CD8-positive, alpha-beta memory T cell (primary cell): Measurements from ENCODE around the gene PDE3B. TPM values are rescaled to one million over a fixed set of nuclear protein-coding genes. Genes with fewer than 3 reads are reported as not detected.

Experiments
- CTCF ChIA-PET: fragments of 350-600 bp; sonication (Branson Sonifier 250); formaldehyde crosslinking; loops from one replicate; lab custom pipeline; 2021; ENCODE audit warnings: antibody characterized with exemption; lab: Charles Lee
- POLR2A ChIA-PET: fragments of 350-600 bp; sonication (Branson Sonifier 250); formaldehyde crosslinking; loops from one replicate; lab custom pipeline; 2021; ENCODE audit warnings: antibody characterized with exemption; lab: Charles Lee
- DNase-seq, 5 donors: peaks; one replicate each; pipeline versions ENCODE4 v3.0.0 to v3.0.0-alpha.2; 2020 to 2022; ENCODE audit warnings: mixed read lengths in 1 of 5
- H3K27ac ChIP-seq: one replicate; pipeline ENCODE4 v1.7.0; 2013; ENCODE audit warnings: low read depth, mild to moderate bottlenecking, low read length, moderate library complexity
- H3K27me3 ChIP-seq: 2 replicates; pipeline ENCODE4 v1.7.0; 2013; ENCODE audit warnings: low read length, mild to moderate bottlenecking; ENCODE audit not compliant: insufficient read depth, poor library complexity, severe bottlenecking
- H3K36me3 ChIP-seq: 2 replicates; pipeline ENCODE4 v1.7.0; 2013; ENCODE audit warnings: mild to moderate bottlenecking, low read length, moderate library complexity; ENCODE audit not compliant: insufficient read depth
- H3K4me1 ChIP-seq: 2 replicates; pipeline ENCODE4 v1.7.0; 2013; ENCODE audit warnings: mild to moderate bottlenecking, low read length, moderate library complexity; ENCODE audit not compliant: insufficient read depth
- H3K4me3 ChIP-seq: 2 replicates; pipeline ENCODE4 v1.7.0; 2013; ENCODE audit warnings: mild to moderate bottlenecking, low read length
- H3K9me3 ChIP-seq: 2 replicates; pipeline ENCODE4 v1.7.0; 2013; ENCODE audit warnings: mild to moderate bottlenecking, low read length
- H3K27ac Mint-ChIP-seq, 8 donors: one replicate each; pipeline ENCODE4 v1.8.0; 2020 to 2021; ENCODE audit warnings: mixed read lengths in 8 of 8, mild to moderate bottlenecking in 6 of 8, inconsistent platforms in 3 of 8, moderate library complexity in 3 of 8
- H3K27me3 Mint-ChIP-seq, 2 donors: one replicate each; pipeline ENCODE4 v1.8.0; 2020 to 2021; ENCODE audit warnings: mixed read lengths in 2 of 2, mild to moderate bottlenecking in 1 of 2, moderate library complexity in 1 of 2
- H3K36me3 Mint-ChIP-seq, 3 donors: one replicate each; pipeline ENCODE4 v1.8.0; 2020 to 2021; ENCODE audit warnings: mixed read lengths in 3 of 3, inconsistent platforms in 1 of 3, mild to moderate bottlenecking in 1 of 3
- H3K4me1 Mint-ChIP-seq, 3 donors: one replicate each; pipeline ENCODE4 v1.8.0; 2020 to 2021; ENCODE audit warnings: mixed read lengths in 3 of 3, inconsistent platforms in 1 of 3, mild to moderate bottlenecking in 1 of 3
- H3K4me3 Mint-ChIP-seq, 7 donors: one replicate each; pipeline ENCODE4 v1.8.0; 2020 to 2021; ENCODE audit warnings: mixed read lengths in 7 of 7, mild to moderate bottlenecking in 6 of 7, moderate library complexity in 4 of 7, inconsistent platforms in 2 of 7
- H3K9me3 Mint-ChIP-seq, 5 donors: one replicate each; pipeline ENCODE4 v1.8.0; 2020 to 2022; ENCODE audit warnings: mixed read lengths in 5 of 5, mild to moderate bottlenecking in 3 of 5, moderate library complexity in 2 of 5, inconsistent platforms in 1 of 5
- polyA plus RNA-seq: library from polyadenylated mRNA; unstranded; fragments of 300-500 nt; fragmentation: Illumina TruSeq; gene quantifications from one replicate; pipeline ENCODE4 v1.2.3, GENCODE V29; 2021
- total RNA-seq, 2 experiments: library from RNA; stranded (reverse); gene quantifications; one replicate each; pipeline ENCODE4 v1.2.3, GENCODE V29; 2021

Gene PDE3B
- total and polyA plus RNA-seq, 3 experiments from 2014 or later, result 39.8 to 47.2 (median 47.0) TPM

DNA sequence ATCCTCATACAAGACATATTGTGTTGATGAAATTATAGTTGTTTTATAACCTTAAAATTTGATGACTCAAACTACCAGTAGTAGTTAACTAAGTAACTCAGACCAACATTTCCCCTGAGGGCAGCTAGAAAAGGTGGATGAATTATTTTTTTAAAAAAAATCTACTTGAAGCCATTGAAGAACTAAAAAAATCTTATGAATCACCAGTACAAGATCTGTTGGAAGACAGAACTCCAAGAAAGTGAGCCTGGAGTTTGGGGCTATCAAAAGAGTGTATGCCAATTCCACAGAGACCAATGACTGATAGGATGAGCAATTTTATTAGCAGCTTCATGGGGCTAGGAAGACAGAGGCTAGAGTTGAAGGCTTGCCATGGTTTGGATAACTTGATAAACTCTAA, 176.0 kb downstream of the PDE3B start:
- H3K27me3 Mint-ChIP-seq, result no peaks in the 10 kb centered on the region
- H3K27ac ChIP-seq, result no peak overlapping the region
- peaks cover 29 to 81% (median 35%) of the 10 kb centered on the region in 3 donors for H3K36me3 Mint-ChIP-seq
- CTCF ChIA-PET, result no interaction called here
- H3K36me3 ChIP-seq, result peaks cover 7% of the 10 kb centered on the region
- no peaks in the 10 kb centered on the region for H3K9me3 ChIP-seq
- H3K27ac Mint-ChIP-seq, result no peak overlapping the region
- H3K4me3 ChIP-seq, result no peak overlapping the region
- POLR2A ChIA-PET, result no interaction called here
- no peaks in the 10 kb centered on the region for H3K9me3 Mint-ChIP-seq
- no peaks in the 10 kb centered on the region for H3K4me1 ChIP-seq
- DNase-seq, result no peak
- no peak overlapping the region for H3K4me3 Mint-ChIP-seq
- peaks cover 0 to 8% (median 4%) of the 10 kb centered on the region in 3 donors for H3K4me1 Mint-ChIP-seq
- H3K27me3 ChIP-seq, result no peaks in the 10 kb centered on the region

- peaks cover 3 to 9% (median 4%) of the 10 kb centered on the region in 5 donors for H3K9me3 Mint-ChIP-seq
- no peaks in the 10 kb centered on the region for H3K4me1 Mint-ChIP-seq
- DNase-seq, result no peak
- CTCF ChIA-PET, result no interaction called here
- Histone ChIP-seq H3K9me3 (no peaks in the 10 kb centered on the region), H3K4me1 (no peaks in the 10 kb centered on the region), H3K4me3 (no peak overlapping the region), H3K27me3 (no peaks in the 10 kb centered on the region), H3K36me3 (peaks cover 7% of the 10 kb centered on the region), H3K27ac (no peak overlapping the region)
- H3K4me3 Mint-ChIP-seq, result peak overlapping the region in 1 of 7 donors; percentile 11
- H3K27me3 Mint-ChIP-seq, result no peaks in the 10 kb centered on the region
- POLR2A ChIA-PET, result no interaction called here
- peaks cover 21 to 76% (median 41%) of the 10 kb centered on the region in 3 donors for H3K36me3 Mint-ChIP-seq
- H3K27ac Mint-ChIP-seq, result no peak overlapping the region
Observed at GRCh38 chr11:14821031-14821430, 177.4 kb downstream of the PDE3B start.

- H3K4me3 ChIP-seq, result no peak overlapping the region
Observed at GRCh38 chr11:14826600-14826999, 183.0 kb downstream of the PDE3B start.

GRCh38 chr11:14835496-14836492, 192.2 kb downstream of the PDE3B start:
- CTCF ChIA-PET, result interaction anchor here (1.2 kb wide), 1 partner anchor 56 kb away, joined by 3 read pairs; the partner anchor contains the start of gene CYP2R1
- Histone ChIP-seq H3K27me3 (no peaks in the 10 kb centered on the region), H3K27ac (no peak overlapping the region), H3K4me3 (no peak overlapping the region), H3K36me3 (peaks cover 6% of the 10 kb centered on the region), H3K4me1 (no peaks in the 10 kb centered on the region), H3K9me3 (no peaks in the 10 kb centered on the region)
- H3K36me3 Mint-ChIP-seq, result peaks cover 14 to 71% (median 35%) of the 10 kb centered on the region in 3 donors
- no peaks in the 10 kb centered on the region for H3K27me3 Mint-ChIP-seq
- H3K27ac Mint-ChIP-seq, result peak overlapping the region in 1 of 8 donors; percentile 37
- H3K9me3 Mint-ChIP-seq, result no peaks in the 10 kb centered on the region
- POLR2A ChIA-PET, result no interaction called here
- DNase-seq, result no peak
- no peaks in the 10 kb centered on the region for H3K4me1 Mint-ChIP-seq
- no peak overlapping the region for H3K4me3 Mint-ChIP-seq

More at GRCh38 chr11:14826600-14826999, 183.0 kb downstream of the PDE3B start:
- ChIA-PET CTCF (no interaction called here), POLR2A (no interaction called here)
- H3K4me3 Mint-ChIP-seq, result no peak overlapping the region
- H3K27ac Mint-ChIP-seq, result peak overlapping the region in 1 of 8 donors; percentile 59
- Histone ChIP-seq H3K4me1 (no peaks in the 10 kb centered on the region), H3K27me3 (no peaks in the 10 kb centered on the region), H3K9me3 (no peaks in the 10 kb centered on the region), H3K27ac (no peak overlapping the region), H3K36me3 (peaks cover 7% of the 10 kb centered on the region)
- H3K27me3 Mint-ChIP-seq, result peaks cover 0 to 3% of the 10 kb centered on the region in 2 donors
- no peaks in the 10 kb centered on the region for H3K4me1 Mint-ChIP-seq
- H3K36me3 Mint-ChIP-seq, result peaks cover 14 to 58% (median 50%) of the 10 kb centered on the region in 3 donors
- peaks cover 16 to 21% (median 18%) of the 10 kb centered on the region in 5 donors for H3K9me3 Mint-ChIP-seq
- no peak for DNase-seq

GRCh38 chr11:14842002-14842401, 198.4 kb downstream of the PDE3B start:
- Mint-ChIP-seq H3K4me3 (no peak overlapping the region), H3K27ac (no peak overlapping the region), H3K27me3 (no peaks in the 10 kb centered on the region), H3K9me3 (no peaks in the 10 kb centered on the region), H3K36me3 (peaks cover 26 to 72% (median 38%) of the 10 kb centered on the region in 3 donors), H3K4me1 (no peaks in the 10 kb centered on the region)
- no peaks in the 10 kb centered on the region for H3K4me1 ChIP-seq
- no peaks in the 10 kb centered on the region for H3K27me3 ChIP-seq
- DNase-seq, result no peak
- H3K9me3 ChIP-seq, result no peaks in the 10 kb centered on the region
- ChIA-PET CTCF (no interaction called here), POLR2A (no interaction called here)
- no peak overlapping the region for H3K4me3 ChIP-seq
- peaks cover 25% of the 10 kb centered on the region for H3K36me3 ChIP-seq
- H3K27ac ChIP-seq, result no peak overlapping the region

- peaks cover 5 to 15% (median 6%) of the 10 kb centered on the region in 3 donors for H3K4me1 Mint-ChIP-seq
- no peaks in the 10 kb centered on the region for H3K27me3 ChIP-seq
- no peaks in the 10 kb centered on the region for H3K4me1 ChIP-seq
- peaks cover 0 to 2% (median 0%) of the 10 kb centered on the region in 5 donors for H3K9me3 Mint-ChIP-seq
- no peaks in the 10 kb centered on the region for H3K27me3 Mint-ChIP-seq
- no peak for DNase-seq
- H3K36me3 ChIP-seq, result no peaks in the 10 kb centered on the region
- no peak overlapping the region for H3K4me3 ChIP-seq
- CTCF ChIA-PET, result interaction anchor here (2.1 kb wide), 1 partner anchor 8 kb away, joined by 4 read pairs; no protein-coding TSS in a partner anchor
- H3K27ac Mint-ChIP-seq, result peak overlapping the region in 5 of 8 donors; percentile 8 to 94 (median 73)
- no peak overlapping the region for H3K27ac ChIP-seq
- H3K4me3 Mint-ChIP-seq, result no peak overlapping the region
- peaks cover 8 to 61% (median 16%) of the 10 kb centered on the region in 3 donors for H3K36me3 Mint-ChIP-seq
- POLR2A ChIA-PET, result no interaction called here
- no peaks in the 10 kb centered on the region for H3K9me3 ChIP-seq
Observed at GRCh38 chr11:14852571-14853177, 209.1 kb downstream of the PDE3B start.

GRCh38 chr11:14854057-14854456, 210.5 kb downstream of the PDE3B start:
- CTCF ChIA-PET, result no interaction called here
- peak overlapping the region in 2 of 8 donors; percentile 8 to 47 for H3K27ac Mint-ChIP-seq

More at GRCh38 chr11:14854057-14854456, 210.5 kb downstream of the PDE3B start:
- H3K27me3 Mint-ChIP-seq, result no peaks in the 10 kb centered on the region
- H3K27ac ChIP-seq, result no peak overlapping the region
- no peak overlapping the region for H3K4me3 Mint-ChIP-seq
- H3K4me1 Mint-ChIP-seq, result peaks cover 5 to 15% (median 6%) of the 10 kb centered on the region in 3 donors
- peaks cover 10 to 71% (median 19%) of the 10 kb centered on the region in 3 donors for H3K36me3 Mint-ChIP-seq
- H3K36me3 ChIP-seq, result no peaks in the 10 kb centered on the region
- POLR2A ChIA-PET, result no interaction called here
- H3K9me3 Mint-ChIP-seq, result no peaks in the 10 kb centered on the region
- no peaks in the 10 kb centered on the region for H3K4me1 ChIP-seq
- H3K4me3 ChIP-seq, result no peak overlapping the region
- H3K27me3 ChIP-seq, result no peaks in the 10 kb centered on the region
- DNase-seq, result no peak
- H3K9me3 ChIP-seq, result no peaks in the 10 kb centered on the region
